ENCODE results near the gene SLC30A5.
"Not testable (repeated sequence)": the region's sequence is repeated elsewhere in the genome, so short reads cannot be mapped to it uniquely, and the experiment has no call there.

Gene SLC30A5

DNA sequence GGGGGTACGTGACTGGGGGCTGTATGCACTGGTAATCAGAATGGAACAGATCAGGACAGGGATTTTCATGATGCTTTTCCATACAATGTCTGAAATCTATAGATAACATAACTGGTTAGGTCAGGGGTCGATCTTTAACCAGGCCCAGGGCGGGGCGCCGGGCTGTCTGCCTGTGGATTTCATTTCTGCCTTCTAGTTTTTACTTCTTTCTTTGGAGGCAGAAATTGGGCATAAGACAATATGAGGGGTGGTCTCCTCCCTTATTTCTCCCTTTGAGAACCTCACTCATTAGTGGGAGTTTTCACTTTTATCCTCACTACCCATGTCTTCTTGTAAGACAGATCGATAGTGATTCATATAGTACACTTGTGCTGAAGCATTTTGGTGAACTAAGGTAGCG lies 5.8 kb upstream of the SLC30A5 start:
- H2BK12ac ChIP-seq (ENCODE audit: low read length); DNase-seq (ENCODE audit: low spot score); H3K36me3 ChIP-seq (replicated peaks in 1 of 2; ENCODE audit: control insufficient read depth in 2 of 2, insufficient read depth in 2 of 2, low read length in 2 of 2); H2BK5ac ChIP-seq (ENCODE audit: low read length); H4K91ac ChIP-seq (ENCODE audit: low read depth, low read length, poor library complexity); H3K4me3 ChIP-seq (ENCODE audit: low read length in 2 of 2); H2BK15ac ChIP-seq (ENCODE audit: low read length); H3K4me1 ChIP-seq (ENCODE audit: control insufficient read depth in 2 of 2, insufficient read depth in 1 of 2, low read depth in 1 of 2, low read length in 2 of 2); H3K4ac ChIP-seq (ENCODE audit: low read length); H3K27ac ChIP-seq (replicated peaks; ENCODE audit: low read length); H3K9ac ChIP-seq (ENCODE audit: low read depth, low read length, poor library complexity); H3K23ac ChIP-seq (ENCODE audit: low read depth, low read length, poor library complexity); H3K4me2 ChIP-seq (ENCODE audit: insufficient read depth, low read length, poor library complexity, severe bottlenecking); H2AFZ ChIP-seq (ENCODE audit: low read length); H4K8ac ChIP-seq (ENCODE audit: low read depth, low read length); H3K18ac ChIP-seq (ENCODE audit: low read length); H3K9me3 ChIP-seq (replicated peaks in 1 of 2; ENCODE audit: control insufficient read depth in 2 of 2, insufficient read depth in 1 of 2, low read depth in 1 of 2, low read length in 2 of 2); H3K27me3 ChIP-seq (ENCODE audit: control insufficient read depth in 3 of 3, insufficient read depth in 3 of 3, low read depth in 1 of 3, low read length in 3 of 3); H2AK5ac ChIP-seq (ENCODE audit: low read depth, low read length); H3K14ac ChIP-seq (ENCODE audit: low read length); H2BK120ac ChIP-seq (ENCODE audit: low read depth, low read length); H3K79me1 ChIP-seq (ENCODE audit: low read depth, low read length): not testable (repeated sequence)
- no CpG with 5 or more reads among the region's 7 CpGs for WGBS, 2 donors (ENCODE audit: extremely low coverage in 2 of 2, insufficient read length in 2 of 2, insufficient replicate concordance in 1 of 2)

DNA sequence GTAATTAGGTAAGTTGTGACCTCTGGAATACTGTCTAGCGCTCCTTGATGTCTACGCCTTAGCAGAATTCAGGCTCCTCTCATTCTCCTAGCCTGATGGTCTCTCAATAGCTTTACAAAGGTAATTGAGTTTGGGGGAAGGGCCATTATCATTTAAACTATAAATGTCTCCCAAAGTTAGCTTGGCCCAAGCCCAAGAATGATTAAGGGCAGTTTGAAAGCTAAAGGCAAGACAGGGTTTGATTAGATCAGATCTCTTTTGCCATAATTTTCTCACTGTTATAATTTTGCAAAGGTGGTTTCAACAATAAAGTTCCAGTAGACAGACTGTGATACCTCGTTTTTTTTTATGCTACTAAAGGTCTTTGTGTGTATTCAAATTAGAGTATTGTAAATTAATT lies 3.7 kb upstream of the SLC30A5 start:
- H2BK12ac ChIP-seq (ENCODE audit: low read length): no peak overlapping the region
- DNase-seq (ENCODE audit: low spot score): no peak
- no peak overlapping the region for H2AFZ ChIP-seq (ENCODE audit: low read length)
- no peak overlapping the region for H3K27ac ChIP-seq (replicated peaks; ENCODE audit: low read length)
- H2BK5ac ChIP-seq (ENCODE audit: low read length): no peak overlapping the region
- H3K4me1 ChIP-seq (ENCODE audit: control insufficient read depth in 2 of 2, insufficient read depth in 1 of 2, low read depth in 1 of 2, low read length in 2 of 2): peaks cover 0 to 1% of the 10 kb centered on the region in 2 donors
- H3K14ac ChIP-seq (ENCODE audit: low read length): no peak overlapping the region
- H3K9ac ChIP-seq (ENCODE audit: low read depth, low read length, poor library complexity): no peak overlapping the region
- H4K91ac ChIP-seq (ENCODE audit: low read depth, low read length, poor library complexity): no peak overlapping the region
- no peaks in the 10 kb centered on the region for H3K9me3 ChIP-seq (replicated peaks in 1 of 2; ENCODE audit: control insufficient read depth in 2 of 2, insufficient read depth in 1 of 2, low read depth in 1 of 2, low read length in 2 of 2)
- H2BK15ac ChIP-seq (ENCODE audit: low read length): no peak overlapping the region
- no peaks in the 10 kb centered on the region for H3K27me3 ChIP-seq (ENCODE audit: control insufficient read depth in 3 of 3, insufficient read depth in 3 of 3, low read depth in 1 of 3, low read length in 3 of 3)
- H2BK120ac ChIP-seq (ENCODE audit: low read depth, low read length): no peak overlapping the region
- no peak overlapping the region for H2AK5ac ChIP-seq (ENCODE audit: low read depth, low read length)
- H4K8ac ChIP-seq (ENCODE audit: low read depth, low read length): no peak overlapping the region
- peaks cover 0 to under 1% of the 10 kb centered on the region in 2 donors for H3K36me3 ChIP-seq (replicated peaks in 1 of 2; ENCODE audit: control insufficient read depth in 2 of 2, insufficient read depth in 2 of 2, low read length in 2 of 2)
- H3K4ac ChIP-seq (ENCODE audit: low read length): no peak overlapping the region
- no peaks in the 10 kb centered on the region for H3K79me1 ChIP-seq (ENCODE audit: low read depth, low read length)
- no peak overlapping the region for H3K18ac ChIP-seq (ENCODE audit: low read length)
- WGBS, 2 donors (ENCODE audit: extremely low coverage in 2 of 2, insufficient read length in 2 of 2, insufficient replicate concordance in 1 of 2): no CpG with 5 or more reads among the region's 3 CpGs
- no peak overlapping the region for H3K23ac ChIP-seq (ENCODE audit: low read depth, low read length, poor library complexity)
- H3K4me3 ChIP-seq (ENCODE audit: low read length in 2 of 2): no peak overlapping the region
- no peak overlapping the region for H3K4me2 ChIP-seq (ENCODE audit: insufficient read depth, low read length, poor library complexity, severe bottlenecking)

- DNase-seq (ENCODE audit: low spot score): no peak
- H3K27ac ChIP-seq (replicated peaks; ENCODE audit: low read length): no peak overlapping the region
- H3K18ac ChIP-seq (ENCODE audit: low read length): no peak overlapping the region
- H3K4me2 ChIP-seq (ENCODE audit: insufficient read depth, low read length, poor library complexity, severe bottlenecking): no peak overlapping the region
- H3K4me3 ChIP-seq (ENCODE audit: low read length in 2 of 2): no peak overlapping the region
- H3K14ac ChIP-seq (ENCODE audit: low read length): no peak overlapping the region
- H3K9me3 ChIP-seq (replicated peaks in 1 of 2; ENCODE audit: control insufficient read depth in 2 of 2, insufficient read depth in 1 of 2, low read depth in 1 of 2, low read length in 2 of 2): no peaks in the 10 kb centered on the region
- no CpG with 5 or more reads among the region's 6 CpGs for WGBS, 2 donors (ENCODE audit: extremely low coverage in 2 of 2, insufficient read length in 2 of 2, insufficient replicate concordance in 1 of 2)
- peaks cover 3% of the 10 kb centered on the region for H3K79me1 ChIP-seq (ENCODE audit: low read depth, low read length)
- H3K27me3 ChIP-seq (ENCODE audit: control insufficient read depth in 3 of 3, insufficient read depth in 3 of 3, low read depth in 1 of 3, low read length in 3 of 3): no peaks in the 10 kb centered on the region
- H3K23ac ChIP-seq (ENCODE audit: low read depth, low read length, poor library complexity): no peak overlapping the region
- no peak overlapping the region for H2BK15ac ChIP-seq (ENCODE audit: low read length)
- no peak overlapping the region for H2AK5ac ChIP-seq (ENCODE audit: low read depth, low read length)
- H2BK12ac ChIP-seq (ENCODE audit: low read length): no peak overlapping the region
- H3K36me3 ChIP-seq (replicated peaks in 1 of 2; ENCODE audit: control insufficient read depth in 2 of 2, insufficient read depth in 2 of 2, low read length in 2 of 2): peaks cover 0 to 16% of the 10 kb centered on the region in 2 donors
- H4K91ac ChIP-seq (ENCODE audit: low read depth, low read length, poor library complexity): no peak overlapping the region
- H4K8ac ChIP-seq (ENCODE audit: low read depth, low read length): no peak overlapping the region
- no peak overlapping the region for H2BK120ac ChIP-seq (ENCODE audit: low read depth, low read length)
- H3K9ac ChIP-seq (ENCODE audit: low read depth, low read length, poor library complexity): no peak overlapping the region
- no peak overlapping the region for H2AFZ ChIP-seq (ENCODE audit: low read length)
- H2BK5ac ChIP-seq (ENCODE audit: low read length): no peak overlapping the region
- peaks cover 0 to 1% of the 10 kb centered on the region in 2 donors for H3K4me1 ChIP-seq (ENCODE audit: control insufficient read depth in 2 of 2, insufficient read depth in 1 of 2, low read depth in 1 of 2, low read length in 2 of 2)
- no peak overlapping the region for H3K4ac ChIP-seq (ENCODE audit: low read length)
Observed at GRCh38 chr5:69091771-69092170, 2.0 kb upstream of the SLC30A5 start.

DNA sequence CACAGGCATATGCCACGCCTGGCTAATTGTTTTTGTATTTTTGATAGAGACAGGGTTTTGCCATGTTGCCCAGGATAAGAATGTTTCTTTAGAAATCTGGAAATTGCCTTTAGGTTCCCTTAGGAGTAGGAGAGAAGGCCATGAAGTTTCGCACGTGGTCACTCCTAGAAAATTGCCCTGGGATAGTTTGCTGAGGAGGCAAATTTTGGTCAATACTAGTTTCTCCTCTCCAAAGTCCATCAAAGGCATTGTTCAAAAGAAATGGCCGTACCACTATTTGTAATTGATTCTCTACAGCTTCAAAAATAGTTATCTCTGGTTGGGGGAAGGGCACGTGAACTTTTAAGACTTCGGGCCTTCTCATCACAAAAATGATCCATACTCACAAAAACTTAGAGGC lies 845 bp upstream of the SLC30A5 start:
- no peaks in the 10 kb centered on the region for H3K27me3 ChIP-seq (ENCODE audit: control insufficient read depth in 3 of 3, insufficient read depth in 3 of 3, low read depth in 1 of 3, low read length in 3 of 3)
- H3K27ac ChIP-seq (replicated peaks; ENCODE audit: low read length): no peak overlapping the region
- no peak overlapping the region for H4K91ac ChIP-seq (ENCODE audit: low read depth, low read length, poor library complexity)
- H2BK5ac ChIP-seq (ENCODE audit: low read length): no peak overlapping the region
- no peak overlapping the region for H3K4me3 ChIP-seq (ENCODE audit: low read length in 2 of 2)
- no peak overlapping the region for H3K14ac ChIP-seq (ENCODE audit: low read length)
- no peaks in the 10 kb centered on the region for H3K9me3 ChIP-seq (replicated peaks in 1 of 2; ENCODE audit: control insufficient read depth in 2 of 2, insufficient read depth in 1 of 2, low read depth in 1 of 2, low read length in 2 of 2)
- H3K4me1 ChIP-seq (ENCODE audit: control insufficient read depth in 2 of 2, insufficient read depth in 1 of 2, low read depth in 1 of 2, low read length in 2 of 2): peaks cover 0 to 1% of the 10 kb centered on the region in 2 donors
- H2AFZ ChIP-seq (ENCODE audit: low read length): peak overlapping the region; percentile 82
- H3K4me2 ChIP-seq (ENCODE audit: insufficient read depth, low read length, poor library complexity, severe bottlenecking): no peak overlapping the region
- H3K79me1 ChIP-seq (ENCODE audit: low read depth, low read length): peaks cover 3% of the 10 kb centered on the region
- no peak overlapping the region for H4K8ac ChIP-seq (ENCODE audit: low read depth, low read length)
- no CpG with 5 or more reads among the region's 6 CpGs for WGBS, 2 donors (ENCODE audit: extremely low coverage in 2 of 2, insufficient read length in 2 of 2, insufficient replicate concordance in 1 of 2)
- no peak overlapping the region for H2BK12ac ChIP-seq (ENCODE audit: low read length)
- H3K4ac ChIP-seq (ENCODE audit: low read length): no peak overlapping the region
- peaks cover 0 to 23% of the 10 kb centered on the region in 2 donors for H3K36me3 ChIP-seq (replicated peaks in 1 of 2; ENCODE audit: control insufficient read depth in 2 of 2, insufficient read depth in 2 of 2, low read length in 2 of 2)
- DNase-seq (ENCODE audit: low spot score): no peak
- H3K23ac ChIP-seq (ENCODE audit: low read depth, low read length, poor library complexity): no peak overlapping the region
- H3K18ac ChIP-seq (ENCODE audit: low read length): no peak overlapping the region
- no peak overlapping the region for H3K9ac ChIP-seq (ENCODE audit: low read depth, low read length, poor library complexity)
- H2BK15ac ChIP-seq (ENCODE audit: low read length): no peak overlapping the region
- H2BK120ac ChIP-seq (ENCODE audit: low read depth, low read length): no peak overlapping the region
- no peak overlapping the region for H2AK5ac ChIP-seq (ENCODE audit: low read depth, low read length)

Data from neuronal stem cell (in vitro differentiated cells).